ENCODE measurements around the gene ZNF175. TPM values are rescaled to one million over a fixed set of nuclear protein-coding genes. Genes with fewer than 3 reads are reported as not detected.

The ZNF175 gene
- total and polyA plus RNA-seq, 2 donors (not counting 3 experiments of a cell fraction or from before 2014, with no cell fraction given): 4.9 to 16.5 TPM

- H3K4me2 ChIP-seq (ENCODE audit: insufficient read depth, low read length): peak overlapping the region; percentile 81
- no peaks in the 10 kb centered on the region for H3K79me2 ChIP-seq (ENCODE audit: control insufficient read depth, insufficient read depth, low read length)
- H3K36me3 ChIP-seq (ENCODE audit: control insufficient read depth in 2 of 2, extremely low read depth in 1 of 2, insufficient read depth in 2 of 2, low read length in 2 of 2): peaks cover 0 to under 1% of the 10 kb centered on the region in 2 experiments
- dilution Hi-C loops (cut with MboI; ENCODE audit: extremely low pct_ligation_motif_present, low sequenced_read_pairs) (no loop called here), intact Hi-C loops (cut with micrococcal nuclease) (no loop called here)
- DNase-seq (ENCODE audit: low read depth, low spot score): no peak
- H3K4me3 ChIP-seq (replicated peaks in 1 of 3; ENCODE audit: insufficient read depth in 1 of 3, low read depth in 1 of 3, low read length in 3 of 3): peak overlapping the region in 2 of 3 experiments; percentile 40 to 53
- H3K27me3 ChIP-seq (ENCODE audit: control insufficient read depth in 2 of 2, insufficient read depth in 2 of 2, low read length in 2 of 2): no peaks in the 10 kb centered on the region
- ChIA-PET CTCF (interaction anchor here (1.3 kb wide), 1 partner anchor 64 kb away, joined by 4 read pairs; no protein-coding TSS in a partner anchor), POLR2A (interaction anchor here (0.9 kb wide), 1 partner anchor 22 kb away, joined by 4 read pairs; the partner anchor contains the start of gene ZNF175)
- peaks cover 2% of the 10 kb centered on the region for H3K9me3 ChIP-seq (replicated peaks; ENCODE audit: control insufficient read depth, insufficient read depth, low read length)
- no peak for FAIRE-seq
- H4K20me1 ChIP-seq (replicated peaks; ENCODE audit: control insufficient read depth, extremely low read depth, insufficient read depth, low read length): no peaks in the 10 kb centered on the region
- BruUV-seq (replicated peaks): no TSS peak
- TF ChIP-seq JUN (IDR thresholded peaks at IDR 0.05; ENCODE audit: borderline replicate concordance, insufficient read depth, insufficient read length, low read depth) (no peak), MYC (IDR thresholded peaks at IDR 0.05; ENCODE audit: low read depth, low read length) (no peak), POLR2A (IDR thresholded peaks at IDR 0.05; ENCODE audit: low read depth, low read length) (peak; percentile 10), GATA2 (IDR thresholded peaks at IDR 0.05; ENCODE audit: insufficient read depth, insufficient read length, low read depth, low read length) (no peak), POLR2AphosphoS5 (IDR thresholded peaks at IDR 0.05; ENCODE audit: insufficient read depth, low read depth, low read length) (no peak)
- TF ChIP-seq, protein P1, sequence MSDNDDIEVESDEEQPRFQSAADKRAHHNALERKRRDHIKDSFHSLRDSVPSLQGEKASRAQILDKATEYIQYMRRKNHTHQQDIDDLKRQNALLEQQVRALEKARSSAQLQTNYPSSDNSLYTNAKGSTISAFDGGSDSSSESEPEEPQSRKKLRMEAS (IDR thresholded peaks at IDR 0.05; ENCODE audit: insufficient read depth, insufficient read length): no peak
- peak overlapping the region; percentile 61 for H2AFZ ChIP-seq (ENCODE audit: low read depth, low read length)
- H3K9ac ChIP-seq (replicated peaks; ENCODE audit: extremely low read depth, insufficient read depth, low read length): no peak overlapping the region
- H3K9me1 ChIP-seq (replicated peaks; ENCODE audit: control insufficient read depth, extremely low read depth, insufficient read depth, low read length): no peaks in the 10 kb centered on the region
- H3K27ac ChIP-seq (ENCODE audit: insufficient read depth, low read depth, low read length): no peak overlapping the region
- peaks cover 6% of the 10 kb centered on the region for H3K4me1 ChIP-seq (ENCODE audit: control insufficient read depth, extremely low read depth, insufficient read depth, low read length)
Observed at GRCh38 chr19:51593138-51593890, 22.2 kb downstream of the ZNF175 start.

Measured in endothelial cell of umbilical vein (primary cell).